ENCODE results near the gene FPR3.

FPR3 gene

DNA sequence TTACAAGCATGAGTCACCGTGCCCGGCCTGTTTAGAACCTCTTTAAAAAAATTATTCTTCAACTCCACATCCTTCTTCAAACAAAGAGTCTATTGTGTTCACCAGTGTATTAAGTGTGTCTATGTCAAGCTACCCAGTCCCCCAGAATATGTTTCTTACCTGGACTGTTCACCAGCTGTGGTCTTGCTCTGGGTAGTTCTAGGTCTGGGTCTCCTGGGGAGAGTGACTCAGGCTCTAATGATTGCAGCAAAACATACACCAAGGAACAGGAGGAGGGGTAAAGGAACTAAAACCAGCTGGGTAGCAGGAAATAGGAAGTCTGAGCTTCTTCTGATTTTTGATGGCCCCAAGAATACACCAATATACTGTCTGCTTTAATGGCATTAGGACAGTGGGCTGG lies 43.3 kb upstream of the FPR3 start, which contains the start of gene FPR1:
TSS of gene FPR1 (minus strand) at position 224 of the 400 bp plus-strand sequence. CDS start 4,884 bp downstream, outside the sequence.
- no peak within 1 kb of the TSS for H3K27ac ChIP-seq
- no peak within 1 kb of the TSS for H3K4me3 ChIP-seq (ENCODE audit: low read depth, low read length)
- no peak within 1 kb of the TSS for H3K9ac ChIP-seq
- H3K9me3 ChIP-seq (ENCODE audit: control insufficient read depth, low read length) = no peaks in the 10 kb centered on the region
- no peaks in the 10 kb centered on the region for H3K27me3 ChIP-seq (ENCODE audit: control insufficient read depth, insufficient read depth, low read length)
- H3K4me1 ChIP-seq = no peaks in the 10 kb centered on the region
- no peak within 1 kb of the TSS for H2AFZ ChIP-seq
- H3K79me2 ChIP-seq = no peaks in the 10 kb centered on the region
- no peaks in the 10 kb centered on the region for H3K36me3 ChIP-seq (ENCODE audit: control insufficient read depth, insufficient read depth, low read length)
- TF ChIP-seq, protein P1, sequence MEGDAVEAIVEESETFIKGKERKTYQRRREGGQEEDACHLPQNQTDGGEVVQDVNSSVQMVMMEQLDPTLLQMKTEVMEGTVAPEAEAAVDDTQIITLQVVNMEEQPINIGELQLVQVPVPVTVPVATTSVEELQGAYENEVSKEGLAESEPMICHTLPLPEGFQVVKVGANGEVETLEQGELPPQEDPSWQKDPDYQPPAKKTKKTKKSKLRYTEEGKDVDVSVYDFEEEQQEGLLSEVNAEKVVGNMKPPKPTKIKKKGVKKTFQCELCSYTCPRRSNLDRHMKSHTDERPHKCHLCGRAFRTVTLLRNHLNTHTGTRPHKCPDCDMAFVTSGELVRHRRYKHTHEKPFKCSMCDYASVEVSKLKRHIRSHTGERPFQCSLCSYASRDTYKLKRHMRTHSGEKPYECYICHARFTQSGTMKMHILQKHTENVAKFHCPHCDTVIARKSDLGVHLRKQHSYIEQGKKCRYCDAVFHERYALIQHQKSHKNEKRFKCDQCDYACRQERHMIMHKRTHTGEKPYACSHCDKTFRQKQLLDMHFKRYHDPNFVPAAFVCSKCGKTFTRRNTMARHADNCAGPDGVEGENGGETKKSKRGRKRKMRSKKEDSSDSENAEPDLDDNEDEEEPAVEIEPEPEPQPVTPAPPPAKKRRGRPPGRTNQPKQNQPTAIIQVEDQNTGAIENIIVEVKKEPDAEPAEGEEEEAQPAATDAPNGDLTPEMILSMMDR (IDR thresholded peaks at IDR 0.05) = no peak
- no peak within 1 kb of the TSS for H3K4me2 ChIP-seq (ENCODE audit: low read length)

DNA sequence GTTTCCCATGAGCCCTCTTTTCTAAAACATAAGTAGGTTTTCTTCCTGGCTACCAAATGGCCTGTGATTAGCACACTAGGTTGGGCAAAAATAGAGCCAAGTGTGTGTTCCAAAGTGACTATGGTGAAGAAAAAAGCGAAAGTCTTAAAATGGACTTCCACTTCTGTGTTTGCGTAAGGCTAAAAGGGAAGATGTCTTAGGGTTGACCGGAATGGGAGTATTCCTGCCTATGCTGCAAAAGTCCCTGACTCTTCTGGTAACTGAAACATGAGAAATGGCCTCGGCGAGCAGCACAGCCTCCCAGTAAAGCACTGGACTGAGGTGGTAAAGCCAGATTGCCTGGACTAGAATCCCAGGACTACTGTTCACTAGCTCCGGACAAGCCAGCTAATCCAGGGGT lies 40.8 kb upstream of the FPR3 start:
- H2AFZ ChIP-seq = no peak overlapping the region
- H3K4me1 ChIP-seq = no peaks in the 10 kb centered on the region
- H3K27ac ChIP-seq = peak overlapping the region; percentile 6
- no peak overlapping the region for H3K4me3 ChIP-seq (ENCODE audit: low read depth, low read length)
- H3K4me2 ChIP-seq (ENCODE audit: low read length) = no peak overlapping the region
- no peaks in the 10 kb centered on the region for H3K79me2 ChIP-seq
- no peaks in the 10 kb centered on the region for H3K9me3 ChIP-seq (ENCODE audit: control insufficient read depth, low read length)
- H3K27me3 ChIP-seq (ENCODE audit: control insufficient read depth, insufficient read depth, low read length) = no peaks in the 10 kb centered on the region
- H3K36me3 ChIP-seq (ENCODE audit: control insufficient read depth, insufficient read depth, low read length) = no peaks in the 10 kb centered on the region
- TF ChIP-seq, protein P1 (IDR thresholded peaks at IDR 0.05) = no peak
- no peak overlapping the region for H3K9ac ChIP-seq

DNA sequence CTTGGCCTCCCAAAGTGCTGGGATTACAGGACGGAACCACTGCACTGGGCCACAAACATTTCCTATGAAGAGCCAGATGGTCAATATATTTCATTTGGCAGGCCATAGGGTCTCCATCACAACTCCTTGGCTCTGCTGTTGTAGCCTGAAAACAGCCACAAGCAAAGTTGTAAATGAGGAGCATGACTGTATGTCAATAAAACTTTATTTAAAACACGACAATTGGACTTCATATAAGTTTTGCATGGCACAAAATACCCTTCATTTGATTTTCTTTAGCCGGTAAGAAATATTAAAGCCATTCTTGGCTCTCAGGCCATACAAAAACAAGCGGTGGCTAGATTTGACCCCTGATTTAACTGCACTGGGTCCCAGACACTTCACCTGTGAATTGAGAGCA lies 40.2 kb upstream of the FPR3 start:
- no peak overlapping the region for H3K27ac ChIP-seq
- H3K79me2 ChIP-seq = no peaks in the 10 kb centered on the region
- H3K4me1 ChIP-seq = no peaks in the 10 kb centered on the region
- H3K9ac ChIP-seq = no peak overlapping the region
- no peaks in the 10 kb centered on the region for H3K36me3 ChIP-seq (ENCODE audit: control insufficient read depth, insufficient read depth, low read length)
- TF ChIP-seq, protein P1 (IDR thresholded peaks at IDR 0.05) = no peak
- H3K4me2 ChIP-seq (ENCODE audit: low read length) = no peak overlapping the region
- no peak overlapping the region for H3K4me3 ChIP-seq (ENCODE audit: low read depth, low read length)
- H2AFZ ChIP-seq = no peak overlapping the region
- no peaks in the 10 kb centered on the region for H3K9me3 ChIP-seq (ENCODE audit: control insufficient read depth, low read length)
- H3K27me3 ChIP-seq (ENCODE audit: control insufficient read depth, insufficient read depth, low read length) = no peaks in the 10 kb centered on the region

DNA sequence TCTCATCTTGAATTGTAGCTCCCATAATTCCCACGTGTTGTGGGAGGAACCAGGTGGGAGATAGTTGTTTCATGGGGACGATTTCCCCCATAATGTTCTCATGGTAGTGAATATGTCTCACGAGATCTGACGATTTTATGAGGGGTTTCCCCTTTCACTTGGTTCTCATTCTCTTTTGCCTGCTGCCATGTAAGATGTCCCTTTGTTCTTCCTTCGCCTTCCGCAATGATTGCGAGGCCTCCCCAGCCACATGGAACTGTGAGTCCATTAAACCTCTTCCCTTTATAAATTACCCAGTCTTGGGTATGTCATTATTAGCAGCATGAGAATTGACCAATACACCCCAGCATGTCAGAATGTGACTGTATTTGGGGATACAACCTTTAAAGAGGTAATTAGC lies 39.4 kb upstream of the FPR3 start:
- Histone ChIP-seq H3K36me3 (ENCODE audit: control insufficient read depth, insufficient read depth, low read length) (no peaks in the 10 kb centered on the region), H3K9ac (no peak overlapping the region), H3K4me3 (ENCODE audit: low read depth, low read length) (no peak overlapping the region), H3K9me3 (ENCODE audit: control insufficient read depth, low read length) (no peaks in the 10 kb centered on the region), H2AFZ (no peak overlapping the region), H3K27ac (no peak overlapping the region), H3K27me3 (ENCODE audit: control insufficient read depth, insufficient read depth, low read length) (no peaks in the 10 kb centered on the region), H3K79me2 (no peaks in the 10 kb centered on the region), H3K4me2 (ENCODE audit: low read length) (no peak overlapping the region), H3K4me1 (no peaks in the 10 kb centered on the region)
- TF ChIP-seq, protein P1 (IDR thresholded peaks at IDR 0.05) = no peak

DNA sequence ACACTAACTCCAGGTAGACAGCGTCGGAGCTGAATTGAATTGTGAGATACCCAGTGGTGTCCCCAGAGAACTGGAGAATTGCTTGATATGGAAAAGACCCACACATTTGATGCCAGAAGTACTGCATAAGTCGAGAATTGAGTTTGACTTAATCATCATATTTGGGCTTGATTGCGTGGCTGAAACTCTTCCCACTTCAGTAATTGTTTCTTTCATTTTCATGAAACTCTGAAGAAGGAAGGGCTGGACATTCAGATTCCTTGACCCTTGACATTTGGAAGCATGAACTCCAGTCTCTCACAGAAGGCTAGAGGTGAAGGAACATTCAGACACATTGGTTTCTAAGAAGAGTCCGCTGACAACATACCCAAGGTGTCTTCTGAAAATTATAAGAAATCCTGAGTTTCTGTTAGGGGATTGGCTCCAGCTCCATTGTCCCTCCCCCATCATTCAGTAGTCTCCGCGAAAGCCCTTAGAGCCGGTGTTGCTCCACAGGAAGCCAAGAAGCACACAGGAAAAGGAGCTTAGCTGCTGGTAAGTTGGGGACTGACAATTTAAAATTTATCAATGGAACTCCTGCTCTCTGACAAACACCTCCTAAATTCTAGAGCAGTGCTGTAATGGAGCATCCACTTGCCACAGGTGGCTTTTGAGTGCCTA lies 34.1 kb upstream of the FPR3 start, which contains the start of gene FPR2:
TSS of gene FPR2 (plus strand) at position 484 of the 660 bp plus-strand sequence. CDS start 7,479 bp downstream, outside the sequence.
- Histone ChIP-seq H3K79me2 (no peaks in the 10 kb centered on the region), H2AFZ (no peak within 1 kb of the TSS), H3K27me3 (ENCODE audit: control insufficient read depth, insufficient read depth, low read length) (no peaks in the 10 kb centered on the region), H3K9ac (no peak within 1 kb of the TSS), H3K36me3 (ENCODE audit: control insufficient read depth, insufficient read depth, low read length) (no peaks in the 10 kb centered on the region), H3K9me3 (ENCODE audit: control insufficient read depth, low read length) (no peaks in the 10 kb centered on the region), H3K4me2 (ENCODE audit: low read length) (no peak within 1 kb of the TSS), H3K27ac (no peak within 1 kb of the TSS), H3K4me3 (ENCODE audit: low read depth, low read length) (no peak within 1 kb of the TSS), H3K4me1 (no peaks in the 10 kb centered on the region)
- TF ChIP-seq, protein P1 (IDR thresholded peaks at IDR 0.05) = no peak
